H1 (cell line): ENCODE measurements around the gene KIAA0930. TPM values are rescaled to one million over a fixed set of nuclear protein-coding genes. Genes with fewer than 3 reads are reported as not detected.

Experiments
- BRCA1 ChIP-seq: IDR thresholded peaks from 2 replicates; pipeline ENCODE4 v1.6.1; 2012; ENCODE audit warnings: low read depth, low read length, improper control_type of control experiment
- CHD1 ChIP-seq: IDR thresholded peaks from 2 replicates; pipeline ENCODE4 v1.6.1; 2012; ENCODE audit warnings: low read depth, low read length, improper control_type of control experiment
- MAX ChIP-seq: IDR thresholded peaks from 2 replicates; pipeline ENCODE4 v1.6.1; 2012; ENCODE audit warnings: inconsistent platforms
- NRF1 ChIP-seq: IDR thresholded peaks from 2 replicates; pipeline ENCODE4 v1.6.1; 2011; ENCODE audit warnings: mild to moderate bottlenecking, low read depth, low read length, improper control_type of control experiment
- RBBP5 ChIP-seq: IDR thresholded peaks from 2 replicates; pipeline ENCODE4 v1.7.1; 2012; ENCODE audit warnings: low read depth, mild to moderate bottlenecking, inconsistent platforms, low read length, moderate library complexity, borderline replicate concordance
- SP1 ChIP-seq: IDR thresholded peaks from 2 replicates; pipeline ENCODE4 v1.6.1; 2011; ENCODE audit warnings: low read depth, low read length
- TAF7 ChIP-seq: optimal IDR thresholded peaks from 2 replicates; pipeline ENCODE3; 2011; ENCODE audit warnings: low read depth, mild to moderate bottlenecking, inconsistent platforms, low read length, moderate library complexity, borderline replicate concordance
- TBP ChIP-seq: IDR thresholded peaks from 2 replicates; pipeline ENCODE4 v1.6.1; 2011; ENCODE audit warnings: low read depth, low read length, improper control_type of control experiment
- polyA plus RNA-seq, 7 experiments: library from polyadenylated mRNA; depleted of rRNA in 3 of 7; stranded (reverse) in 5 of 7; unstranded in 2 of 7; fragments of >200 nt in 5 of 7; fragments of 200-250 nt in 2 of 7; gene quantifications; 1 replicate in 5 of 7; 2 replicates in 1 of 7; 4 replicates in 1 of 7; pipeline versions ENCODE4 v1.2.1 to v1.2.3, GENCODE V29; 2011 to 2013; ENCODE audit warnings: missing spikeins in 2 of 7, mixed read lengths in 2 of 7
- total RNA-seq: library from RNA; stranded (reverse); fragmentation: NEBNext Ultra II Directional; extraction: Animal tissue kit (Norgen Biotek cat#: 25700); gene quantifications from 2 replicates; pipeline ENCODE4 v1.2.1, GENCODE V29; 2021
- TF ChIP-seq, protein P1 (sequence below): IDR thresholded peaks from 2 replicates; pipeline ENCODE4 v1.6.1; 2011; ENCODE audit warnings: low read depth, mild to moderate bottlenecking, low read length; ENCODE audit not compliant: insufficient read depth

The KIAA0930 gene
- total and polyA plus RNA-seq, 2 of the 8 experiments (the other 6 are each of a cell fraction or from before 2014, with no cell fraction given), result 61.9 to 66.1 TPM

GRCh38 chr22:45212992-45213751 is 27.5 kb downstream of the KIAA0930 start (continued):
- TF ChIP-seq MAX (no peak), BRCA1 (no peak), CHD1 (no peak), RBBP5 (no peak), TAF7 (no peak), SP1 (no peak), NRF1 (no peak), TBP (no peak)
- TF ChIP-seq, protein P1, sequence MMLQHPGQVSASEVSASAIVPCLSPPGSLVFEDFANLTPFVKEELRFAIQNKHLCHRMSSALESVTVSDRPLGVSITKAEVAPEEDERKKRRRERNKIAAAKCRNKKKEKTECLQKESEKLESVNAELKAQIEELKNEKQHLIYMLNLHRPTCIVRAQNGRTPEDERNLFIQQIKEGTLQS, result no peak
- TF ChIP-seq, all 59 proteins: peak for 0
